Kidney (tissue), 14 donors: ENCODE data around the gene SCARB1. TPM values are rescaled to one million over a fixed set of nuclear protein-coding genes. Genes with fewer than 3 reads are reported as not detected.

Experiments used
- DNase-seq, 5 donors: peaks; one replicate each; pipeline ENCODE4 v3.0.0-alpha.2; 2013 to 2020
- FAIRE-seq: peaks from 2 replicates; lab custom pipeline; 2012; peaks lifted over from hg19 to GRCh38; lab: Jason Lieb, UNC
- H3K27ac ChIP-seq, 2 donors: one replicate each; pipeline ENCODE4 v1.7.0; 2013; ENCODE audit warnings: low read depth in 2 of 2, low read length in 2 of 2, inconsistent platforms in 1 of 2
- H3K27me3 ChIP-seq: one replicate; pipeline ENCODE4 v1.7.1; 2013; ENCODE audit warnings: low read length, inconsistent platforms; ENCODE audit not compliant: control insufficient read depth, insufficient read depth
- H3K36me3 ChIP-seq, 3 donors: one replicate each; pipeline versions ENCODE4 v1.7.0 to v1.7.1; 2013; ENCODE audit warnings: low read length in 3 of 3, control low read depth in 1 of 3, inconsistent platforms in 1 of 3; ENCODE audit not compliant: insufficient read depth in 3 of 3, control insufficient read depth in 2 of 3
- H3K4me1 ChIP-seq, 3 donors: one replicate each; pipeline versions ENCODE4 v1.7.0 to v1.7.1; 2013; ENCODE audit warnings: low read length in 3 of 3, inconsistent platforms in 1 of 3, low read depth in 1 of 3; ENCODE audit not compliant: control insufficient read depth in 2 of 3, insufficient read depth in 2 of 3
- H3K4me3 ChIP-seq, 3 donors: one replicate each; pipeline versions ENCODE4 v1.7.0 to v1.8.1; 2013; ENCODE audit warnings: low read length in 3 of 3, control low read depth in 1 of 3, inconsistent platforms in 1 of 3
- H3K9ac ChIP-seq, 3 donors: one replicate each; pipeline versions ENCODE4 v1.7.0 to v1.7.1; 2013; ENCODE audit warnings: low read length in 3 of 3, control low read depth in 1 of 3, inconsistent platforms in 1 of 3
- H3K9me3 ChIP-seq, 3 donors: one replicate each; pipeline versions ENCODE4 v1.7.0 to v1.7.1; 2013; ENCODE audit warnings: low read length in 3 of 3, control low read depth in 1 of 3, inconsistent platforms in 1 of 3; ENCODE audit not compliant: control insufficient read depth in 2 of 3, insufficient read depth in 1 of 3
- intact Hi-C: fragments of 100-400 bp; cut with DNase I; formaldehyde crosslinking; loops from one replicate; pipeline ENCODE4 v1.11.1; 2022
- polyA plus RNA-seq: library from polyadenylated mRNA; stranded (reverse); fragments of 350-450 nt; fragmentation: Illumina TruSeq; extraction: RNeasy Lipid Tissue Mini Kit (QIAGEN cat#74804); gene quantifications from one replicate; pipeline ENCODE4 v1.2.3, GENCODE V29; 2014; ENCODE audit warnings: low read depth, low replicate concordance; ENCODE audit not compliant: insufficient read depth
- total RNA-seq: library from RNA; stranded (reverse); fragmentation: NEBNext Ultra II Directional; extraction: Animal tissue kit (Norgen Biotek cat#: 25700); gene quantifications from one replicate; pipeline ENCODE4 v1.2.1, GENCODE V29; 2021
- TF ChIP-seq, protein P1 (sequence below): IDR thresholded peaks from 3 replicates; pipeline ENCODE4 v1.5.1; 2012; ENCODE audit warnings: mild to moderate bottlenecking, moderate library complexity, borderline replicate concordance; ENCODE audit not compliant: insufficient read depth; ENCODE audit errors: extremely low read depth
- donor health status: control.
- donor health status: control.
- donor health status: control.
- donor health status: control.
- donor health status: control.
- donor health status: DM: yes; HTN: yes; CAD: no.
- donor health status: Normal renal cell carcinoma (clear cell type).

SCARB1 gene
- total and polyA plus RNA-seq, 2 donors from 2014 or later: 12.3 to 13.2 TPM

DNA sequence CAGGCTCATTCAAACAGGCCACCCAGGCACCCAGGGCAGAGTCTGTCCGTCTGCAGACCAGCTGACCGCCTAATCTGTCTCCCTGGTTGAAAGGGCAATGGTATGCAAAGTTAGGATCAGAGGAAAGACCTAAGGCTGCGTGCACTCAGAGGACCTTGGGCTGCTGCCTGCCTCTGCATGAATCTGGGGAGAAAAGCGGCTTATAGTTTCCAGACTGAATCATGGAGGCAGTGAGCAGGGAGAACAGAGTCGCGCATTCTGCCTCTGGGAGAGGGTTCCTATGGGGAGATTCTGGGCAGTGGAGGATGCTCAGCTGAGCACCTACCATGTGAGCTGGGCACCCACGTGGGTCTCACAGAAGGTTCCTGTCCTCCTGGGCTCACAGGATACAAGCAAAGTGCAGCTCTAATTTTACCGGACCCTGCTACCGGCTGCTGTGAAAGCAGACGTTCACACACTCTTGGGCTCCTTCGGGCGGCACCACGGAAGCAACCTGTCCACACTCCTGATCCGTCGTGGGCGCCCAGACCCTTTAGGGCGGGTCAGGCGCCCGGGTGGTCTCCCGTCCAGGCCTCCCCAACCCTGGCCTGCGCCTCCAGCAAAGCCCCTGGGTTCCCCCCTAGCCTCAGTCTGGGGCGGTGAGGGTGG lies 772 bp downstream of the SCARB1 start:
- intact Hi-C loops: no loop called here
- FAIRE-seq (no peak), DNase-seq (peak in 1 of 5 donors; percentile 27)
- peak overlapping the region; percentile 40 to 66 (median 48) for H3K4me3 ChIP-seq
- no peak overlapping the region for H3K27ac ChIP-seq
- H3K9ac ChIP-seq: peak overlapping the region in 1 of 3 donors; percentile 5
- peaks cover 0 to 11% (median 4%) of the 10 kb centered on the region in 3 donors for H3K4me1 ChIP-seq
- H3K36me3 ChIP-seq: no peaks in the 10 kb centered on the region
- TF ChIP-seq, protein P1, sequence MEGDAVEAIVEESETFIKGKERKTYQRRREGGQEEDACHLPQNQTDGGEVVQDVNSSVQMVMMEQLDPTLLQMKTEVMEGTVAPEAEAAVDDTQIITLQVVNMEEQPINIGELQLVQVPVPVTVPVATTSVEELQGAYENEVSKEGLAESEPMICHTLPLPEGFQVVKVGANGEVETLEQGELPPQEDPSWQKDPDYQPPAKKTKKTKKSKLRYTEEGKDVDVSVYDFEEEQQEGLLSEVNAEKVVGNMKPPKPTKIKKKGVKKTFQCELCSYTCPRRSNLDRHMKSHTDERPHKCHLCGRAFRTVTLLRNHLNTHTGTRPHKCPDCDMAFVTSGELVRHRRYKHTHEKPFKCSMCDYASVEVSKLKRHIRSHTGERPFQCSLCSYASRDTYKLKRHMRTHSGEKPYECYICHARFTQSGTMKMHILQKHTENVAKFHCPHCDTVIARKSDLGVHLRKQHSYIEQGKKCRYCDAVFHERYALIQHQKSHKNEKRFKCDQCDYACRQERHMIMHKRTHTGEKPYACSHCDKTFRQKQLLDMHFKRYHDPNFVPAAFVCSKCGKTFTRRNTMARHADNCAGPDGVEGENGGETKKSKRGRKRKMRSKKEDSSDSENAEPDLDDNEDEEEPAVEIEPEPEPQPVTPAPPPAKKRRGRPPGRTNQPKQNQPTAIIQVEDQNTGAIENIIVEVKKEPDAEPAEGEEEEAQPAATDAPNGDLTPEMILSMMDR: no peak
- no peaks in the 10 kb centered on the region for H3K9me3 ChIP-seq
- H3K27me3 ChIP-seq: no peaks in the 10 kb centered on the region

DNA sequence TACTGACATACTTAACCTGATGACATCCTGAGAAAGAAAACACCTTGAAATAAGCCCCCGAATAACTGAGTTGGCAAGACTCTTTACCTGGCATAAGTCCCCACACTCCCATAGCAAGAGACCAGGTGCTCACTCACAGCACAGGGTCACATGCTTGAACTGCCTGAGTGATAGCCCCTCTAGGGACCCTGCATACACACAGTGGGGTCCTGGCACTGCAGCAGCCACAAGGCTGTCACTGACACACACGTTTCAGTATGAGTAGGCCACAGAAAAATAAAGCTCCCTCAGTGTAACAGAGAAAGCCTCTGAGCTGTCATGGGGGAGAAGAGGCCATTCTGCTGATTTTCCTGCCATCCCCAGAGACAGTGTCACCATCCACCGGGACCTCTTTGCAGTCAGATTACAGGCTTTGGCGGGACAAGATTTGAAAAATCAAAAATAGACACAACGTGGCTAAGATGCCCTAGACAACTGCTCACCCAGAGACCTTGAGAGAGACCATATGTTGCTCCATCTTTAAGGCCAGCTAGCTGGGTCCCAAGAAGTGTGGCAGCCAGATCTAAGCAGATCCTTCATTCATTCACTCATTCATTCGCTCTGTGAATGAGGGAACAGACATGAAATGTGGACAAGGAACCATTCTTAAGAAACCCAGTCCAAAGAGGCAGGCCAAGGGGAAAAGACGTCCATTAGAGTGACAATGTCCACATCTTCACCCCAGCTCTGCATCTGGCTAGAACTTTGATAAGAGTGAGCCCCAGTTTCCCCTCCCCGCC lies 1.6 kb downstream of the SCARB1 start:
- no peaks in the 10 kb centered on the region for H3K36me3 ChIP-seq
- peaks cover 0 to 11% (median 4%) of the 10 kb centered on the region in 3 donors for H3K4me1 ChIP-seq
- H3K9me3 ChIP-seq: no peaks in the 10 kb centered on the region
- H3K27ac ChIP-seq: no peak overlapping the region
- intact Hi-C loops: no loop called here
- no peak for FAIRE-seq
- H3K27me3 ChIP-seq: no peaks in the 10 kb centered on the region
- TF ChIP-seq, protein P1: no peak
- no peak overlapping the region for H3K4me3 ChIP-seq
- H3K9ac ChIP-seq: no peak overlapping the region
- DNase-seq: no peak

DNA sequence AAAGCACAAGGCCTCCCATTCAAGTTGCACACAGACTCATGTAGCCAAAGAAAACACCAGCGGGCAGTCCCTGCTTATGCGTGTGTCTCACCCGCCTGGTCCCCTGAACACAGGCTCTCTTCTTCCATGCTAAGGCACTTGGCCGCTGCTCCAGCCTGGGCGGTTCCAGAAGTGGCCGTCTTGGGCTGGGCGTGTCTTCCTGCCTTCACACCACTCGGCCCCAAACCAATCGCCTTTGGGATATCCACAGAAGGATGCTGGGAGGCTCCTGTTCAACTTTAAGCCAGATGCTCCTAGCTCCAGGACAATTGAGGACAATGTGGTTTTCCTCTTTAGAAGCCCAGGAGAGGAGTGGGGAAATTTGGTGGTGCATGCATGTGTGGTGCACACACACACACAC lies 2.2 kb downstream of the SCARB1 start:
- H3K9me3 ChIP-seq: no peaks in the 10 kb centered on the region
- no peak for FAIRE-seq
- TF ChIP-seq, protein P1: no peak
- no peak overlapping the region for H3K4me3 ChIP-seq
- no peak overlapping the region for H3K9ac ChIP-seq
- intact Hi-C loops: no loop called here
- no peaks in the 10 kb centered on the region for H3K27me3 ChIP-seq
- no peaks in the 10 kb centered on the region for H3K36me3 ChIP-seq
- peaks cover 0 to 11% (median 4%) of the 10 kb centered on the region in 3 donors for H3K4me1 ChIP-seq
- no peak overlapping the region for H3K27ac ChIP-seq
- DNase-seq: peak in 2 of 5 donors; percentile 63 to 87
